WERI-Rb-1 (cell line): ENCODE results near the gene GPR146.

Experiments
- DNase-seq: peaks from one replicate; pipeline ENCODE4 v3.0.0-alpha.2; 2020
- H3K27ac ChIP-seq: fragments of 250-450 bp; sonication (Bioruptor Pico); 2 replicates; pipeline ENCODE4 v1.5.1; 2020; ENCODE audit warnings: mild to moderate bottlenecking, moderate library complexity
- H3K27me3 ChIP-seq: fragments of 250-450 bp; sonication (Bioruptor Pico); 2 replicates; pipeline ENCODE4 v1.5.1; 2021; ENCODE audit warnings: mild to moderate bottlenecking, low read depth, moderate library complexity; ENCODE audit not compliant: insufficient read depth, severe bottlenecking
- H3K36me3 ChIP-seq: fragments of 250-450 bp; sonication (Bioruptor Pico); 2 replicates; pipeline ENCODE4 v1.5.1; 2020; ENCODE audit warnings: mild to moderate bottlenecking, moderate library complexity
- H3K4me3 ChIP-seq: 2 replicates; pipeline ENCODE4 v1.5.1; 2011; ENCODE audit warnings: low read depth, mild to moderate bottlenecking, control low read depth, low read length
- H3K9me3 ChIP-seq: fragments of 250-450 bp; sonication (Bioruptor Pico); 2 replicates; pipeline ENCODE4 v1.5.1; 2021; ENCODE audit warnings: mild to moderate bottlenecking, moderate library complexity; ENCODE audit not compliant: severe bottlenecking
- TF ChIP-seq, protein P1 (sequence below): IDR thresholded peaks from 2 replicates; pipeline ENCODE4 v1.5.1; 2011; ENCODE audit warnings: low read depth, mild to moderate bottlenecking, control low read depth, inconsistent platforms, low read length

The GPR146 gene

DNA sequence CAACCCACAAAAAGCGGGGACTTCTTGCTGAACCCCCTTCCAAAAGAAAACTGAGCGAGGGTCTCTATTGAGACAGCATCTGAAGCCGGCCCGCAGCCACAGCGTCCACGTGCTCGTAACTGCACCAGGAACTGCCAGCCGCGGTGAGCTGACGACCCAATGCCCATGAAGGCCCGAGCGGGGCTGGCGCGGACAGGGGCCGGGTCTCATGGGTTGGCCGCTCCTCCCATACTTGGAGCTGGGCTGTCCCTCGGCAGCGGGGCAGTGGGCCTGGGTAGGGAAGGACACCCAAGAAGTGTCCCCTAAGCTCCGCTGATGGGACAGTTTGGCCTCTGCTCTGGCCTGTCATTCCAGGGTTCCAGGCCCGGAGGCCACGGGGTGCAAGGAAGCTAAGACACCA, 39.0 kb upstream of the GPR146 start:
- Histone ChIP-seq H3K9me3 (no peaks in the 10 kb centered on the region), H3K36me3 (peaks cover 12% of the 10 kb centered on the region), H3K4me3 (no peak overlapping the region), H3K27ac (no peak overlapping the region), H3K27me3 (no peaks in the 10 kb centered on the region)
- TF ChIP-seq, protein P1, sequence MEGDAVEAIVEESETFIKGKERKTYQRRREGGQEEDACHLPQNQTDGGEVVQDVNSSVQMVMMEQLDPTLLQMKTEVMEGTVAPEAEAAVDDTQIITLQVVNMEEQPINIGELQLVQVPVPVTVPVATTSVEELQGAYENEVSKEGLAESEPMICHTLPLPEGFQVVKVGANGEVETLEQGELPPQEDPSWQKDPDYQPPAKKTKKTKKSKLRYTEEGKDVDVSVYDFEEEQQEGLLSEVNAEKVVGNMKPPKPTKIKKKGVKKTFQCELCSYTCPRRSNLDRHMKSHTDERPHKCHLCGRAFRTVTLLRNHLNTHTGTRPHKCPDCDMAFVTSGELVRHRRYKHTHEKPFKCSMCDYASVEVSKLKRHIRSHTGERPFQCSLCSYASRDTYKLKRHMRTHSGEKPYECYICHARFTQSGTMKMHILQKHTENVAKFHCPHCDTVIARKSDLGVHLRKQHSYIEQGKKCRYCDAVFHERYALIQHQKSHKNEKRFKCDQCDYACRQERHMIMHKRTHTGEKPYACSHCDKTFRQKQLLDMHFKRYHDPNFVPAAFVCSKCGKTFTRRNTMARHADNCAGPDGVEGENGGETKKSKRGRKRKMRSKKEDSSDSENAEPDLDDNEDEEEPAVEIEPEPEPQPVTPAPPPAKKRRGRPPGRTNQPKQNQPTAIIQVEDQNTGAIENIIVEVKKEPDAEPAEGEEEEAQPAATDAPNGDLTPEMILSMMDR, result no peak
- no peak for DNase-seq

DNA sequence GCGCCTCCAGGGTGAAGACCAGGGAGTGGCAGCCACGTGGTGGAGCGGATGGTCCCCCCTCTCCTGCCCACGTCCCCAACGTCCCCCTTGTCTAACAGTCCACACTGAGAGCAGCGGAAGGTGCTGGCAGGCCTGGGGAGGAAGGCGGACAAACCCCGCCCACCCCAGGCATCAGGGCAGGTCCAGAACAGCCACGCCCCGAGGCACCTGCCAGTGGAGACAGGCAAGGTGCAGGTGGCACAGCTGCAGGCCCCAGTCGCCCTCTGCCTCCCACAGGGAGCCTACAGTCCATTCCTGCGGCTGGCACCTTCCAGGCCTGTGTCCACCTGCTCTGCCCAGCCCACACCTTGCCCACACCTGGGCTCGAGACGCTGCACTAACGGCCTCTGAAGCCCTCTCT, 36.4 kb upstream of the GPR146 start:
- Histone ChIP-seq H3K36me3 (peaks cover 12% of the 10 kb centered on the region), H3K27ac (no peak overlapping the region), H3K9me3 (no peaks in the 10 kb centered on the region), H3K4me3 (no peak overlapping the region), H3K27me3 (no peaks in the 10 kb centered on the region)
- TF ChIP-seq, protein P1, result no peak
- DNase-seq, result no peak

DNA sequence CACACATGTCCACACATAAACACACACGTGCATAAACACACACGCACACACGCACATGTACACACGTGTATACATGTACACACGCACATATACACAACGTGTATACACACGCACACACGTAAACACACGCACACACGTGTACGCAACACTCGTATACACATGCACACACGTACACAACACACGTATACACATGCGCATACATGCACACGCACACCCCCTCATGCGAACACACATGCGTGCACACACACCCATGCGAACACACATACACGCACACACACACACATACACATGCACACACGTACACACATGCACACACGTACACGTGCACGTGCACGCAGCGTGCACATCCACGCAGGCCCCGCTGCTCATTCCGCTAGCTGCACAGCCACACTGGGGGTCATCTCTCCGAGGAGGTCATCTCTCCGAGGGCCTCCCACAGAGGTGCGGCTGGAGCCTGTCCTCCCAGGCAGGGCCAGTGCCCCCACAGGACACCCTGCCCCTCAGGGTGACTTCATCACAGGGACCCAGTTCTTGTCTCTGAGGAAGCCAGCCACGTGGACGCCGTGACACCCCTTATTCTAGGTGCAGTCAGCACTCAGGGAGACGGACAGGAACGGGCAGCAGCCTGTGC, 35.5 kb upstream of the GPR146 start:
- TF ChIP-seq, protein P1, result no peak
- no peak overlapping the region; the same call in 1 of the 2 replicates for H3K27ac ChIP-seq

DNA sequence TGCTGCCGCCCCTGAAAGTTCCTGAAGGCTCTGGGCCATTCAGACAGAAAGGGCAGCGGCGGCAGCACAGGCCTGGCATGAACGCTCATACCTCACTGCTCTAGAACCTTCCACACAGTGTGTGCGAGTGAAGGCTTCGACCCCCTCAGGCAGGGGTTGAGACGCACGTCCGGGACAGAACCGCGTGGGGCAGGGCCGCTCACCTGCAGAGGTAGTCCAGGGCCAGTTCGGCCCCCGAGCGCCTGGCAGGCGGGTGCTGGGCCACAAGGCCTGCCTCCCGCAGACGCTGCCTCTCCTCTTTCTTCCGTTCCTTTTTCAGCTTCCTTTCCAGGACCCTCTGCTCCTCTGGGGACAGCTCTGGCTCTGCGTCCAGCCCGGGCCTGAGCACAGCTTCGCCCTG, 34.6 kb upstream of the GPR146 start:
- Histone ChIP-seq H3K9me3 (no peaks in the 10 kb centered on the region), H3K4me3 (no peak overlapping the region), H3K27ac (peak overlapping the region; percentile 74), H3K27me3 (no peaks in the 10 kb centered on the region), H3K36me3 (peaks cover 12% of the 10 kb centered on the region)
- no peak for DNase-seq
- TF ChIP-seq, protein P1, result no peak

More for the DNA sequence above, 35.5 kb upstream of the GPR146 start:
- H3K9me3 ChIP-seq, result no peaks in the 10 kb centered on the region
- H3K27me3 ChIP-seq, result no peaks in the 10 kb centered on the region
- peaks cover 12% of the 10 kb centered on the region for H3K36me3 ChIP-seq
- DNase-seq, result no peak
- no peak overlapping the region for H3K4me3 ChIP-seq

DNA sequence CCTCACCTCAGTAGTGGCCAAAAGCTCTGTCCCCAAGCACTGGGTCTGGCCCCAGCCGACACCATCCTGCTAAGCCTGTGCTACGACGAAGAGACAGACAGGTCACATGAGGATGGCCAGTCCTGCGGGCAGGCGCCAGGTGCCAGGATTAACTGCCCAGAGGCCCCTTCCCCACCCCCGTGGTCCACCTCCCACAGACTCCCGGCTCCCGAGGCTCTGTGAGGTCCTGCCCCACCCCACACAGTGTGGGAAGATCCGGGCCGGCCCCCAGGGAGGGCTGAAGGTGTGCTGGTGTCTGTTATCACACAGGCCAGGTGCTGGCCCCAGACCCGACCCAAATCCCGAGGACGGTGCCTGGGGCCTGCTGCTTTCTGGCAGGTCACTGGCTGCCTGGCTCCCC, 34.1 kb upstream of the GPR146 start:
- H3K4me3 ChIP-seq, result no peak overlapping the region
- H3K27ac ChIP-seq, result peak overlapping the region; percentile 74
- peaks cover 12% of the 10 kb centered on the region for H3K36me3 ChIP-seq
- H3K27me3 ChIP-seq, result no peaks in the 10 kb centered on the region
- peak; percentile 88 for DNase-seq
- TF ChIP-seq, protein P1, result no peak
- no peaks in the 10 kb centered on the region for H3K9me3 ChIP-seq

DNA sequence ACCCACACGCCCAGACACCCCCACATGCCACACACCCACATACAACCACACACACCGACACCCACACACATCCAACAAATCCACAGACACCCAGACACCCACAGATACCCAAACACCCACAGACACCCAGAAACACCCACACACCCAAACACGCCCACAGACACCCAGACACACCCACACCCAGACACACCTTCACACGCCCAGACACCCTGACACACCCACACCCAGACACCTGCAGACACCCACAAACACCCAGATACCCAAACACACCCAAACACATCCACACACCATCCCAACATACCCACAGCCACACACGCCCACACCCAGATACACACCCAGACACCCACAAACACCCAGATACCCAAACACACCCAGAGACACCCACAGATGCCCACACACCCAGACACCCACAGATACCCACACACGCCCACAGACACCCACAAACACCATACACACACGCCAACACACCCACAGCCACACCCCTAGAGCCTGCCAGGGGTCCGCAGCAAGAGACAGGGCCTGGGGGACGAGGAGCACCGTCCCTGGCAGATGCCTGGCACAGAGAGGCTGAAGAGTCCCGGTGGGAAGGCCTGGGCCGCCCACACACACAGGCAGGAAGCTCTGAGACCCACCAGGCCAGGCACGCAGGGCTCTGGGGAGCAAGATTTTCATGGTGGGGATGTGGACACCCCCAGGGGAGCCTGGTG, 32.9 kb upstream of the GPR146 start:
- Histone ChIP-seq H3K36me3 (peaks cover 12% of the 10 kb centered on the region), H3K27ac (no peak overlapping the region; the same call in 1 of the 2 replicates), H3K9me3 (no peaks in the 10 kb centered on the region), H3K27me3 (no peaks in the 10 kb centered on the region), H3K4me3 (no peak overlapping the region)
- TF ChIP-seq, protein P1, result no peak
- no peak for DNase-seq
